NB4 (cell line): ENCODE results near the gene SMARCD1.

Experiments
- CTCF ChIP-seq: IDR thresholded peaks from one replicate; pipeline ENCODE4 v1.5.1; 2012; ENCODE audit warnings: low read depth, low read length
- MAX ChIP-seq: IDR thresholded peaks from 2 replicates; pipeline ENCODE4 v1.6.1; 2011; ENCODE audit warnings: low read depth, low read length
- MYC ChIP-seq: IDR thresholded peaks from 2 replicates; pipeline ENCODE4 v1.6.1; 2011; ENCODE audit warnings: low read depth, low read length
- POLR2A ChIP-seq: IDR thresholded peaks from 2 replicates; pipeline ENCODE4 v1.6.1; 2011; ENCODE audit warnings: mild to moderate bottlenecking; ENCODE audit not compliant: insufficient read length; ENCODE audit errors: extremely low read depth

- TF ChIP-seq POLR2A = no peak
- no peak for TF ChIP-seq CTCF
- TF ChIP-seq MAX = no peak
- TF ChIP-seq MYC = no peak
These were observed 12.8 kb downstream of the SMARCD1 start for GRCh38 chr12:50097952-50098351.
